ENCODE results near the gene VWA5A.

DNA sequence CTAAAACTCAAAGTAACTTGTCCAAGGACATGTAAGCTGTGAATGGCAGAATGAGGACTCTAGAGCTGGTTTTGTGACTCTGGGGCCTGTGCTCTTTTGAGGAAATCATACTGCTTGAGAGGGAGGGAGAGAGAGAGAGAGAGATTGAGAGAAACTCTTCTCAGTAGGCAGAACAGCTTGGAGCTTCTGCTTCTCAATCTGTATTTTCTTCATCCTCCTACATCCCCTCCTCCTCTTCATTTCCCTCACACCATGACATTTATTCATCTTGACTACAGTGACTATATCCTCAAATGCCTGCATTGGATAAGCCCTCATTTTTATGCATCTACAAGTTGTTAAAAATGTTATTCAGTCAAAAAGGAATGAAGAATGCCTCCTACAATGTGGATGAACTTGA, 44.2 kb downstream of the VWA5A start:
- no peak for TF ChIP-seq POLR2A (IDR thresholded peaks at IDR 0.05)
- no peak for TF ChIP-seq CTCF (IDR thresholded peaks at IDR 0.05)

Data from adrenal gland (tissue), 5 donors.